Measurements from ENCODE around the gene VAMP2.

Gene VAMP2

GRCh38 chr17:8153525-8153956 lies 9.2 kb downstream of the VAMP2 start:
- H3K4me3 ChIP-seq (ENCODE audit: low read depth, low read length), result peak overlapping the region; percentile 37
- DNase-seq, result peak; percentile 59
- no peaks in the 10 kb centered on the region for H3K9me3 ChIP-seq (ENCODE audit: severe bottlenecking)
- peak overlapping the region; percentile 79 for H3K27ac ChIP-seq
- no peaks in the 10 kb centered on the region for H3K27me3 ChIP-seq (ENCODE audit: insufficient read depth, low read depth, severe bottlenecking)
- H3K36me3 ChIP-seq, result peaks cover 24% of the 10 kb centered on the region
- TF ChIP-seq CTCF (IDR thresholded peaks at IDR 0.05; ENCODE audit: low read depth, low read length), result no peak

GRCh38 chr17:8153031-8153451 lies 9.7 kb downstream of the VAMP2 start:
- H3K36me3 ChIP-seq, result peaks cover 25% of the 10 kb centered on the region
- no peaks in the 10 kb centered on the region for H3K9me3 ChIP-seq (ENCODE audit: severe bottlenecking)
- no peak for DNase-seq
- TF ChIP-seq CTCF (IDR thresholded peaks at IDR 0.05; ENCODE audit: low read depth, low read length), result no peak
- H3K27me3 ChIP-seq (ENCODE audit: insufficient read depth, low read depth, severe bottlenecking), result no peaks in the 10 kb centered on the region
- H3K27ac ChIP-seq, result peak overlapping the region; percentile 61
- no peak overlapping the region for H3K4me3 ChIP-seq (ENCODE audit: low read depth, low read length)

DNA sequence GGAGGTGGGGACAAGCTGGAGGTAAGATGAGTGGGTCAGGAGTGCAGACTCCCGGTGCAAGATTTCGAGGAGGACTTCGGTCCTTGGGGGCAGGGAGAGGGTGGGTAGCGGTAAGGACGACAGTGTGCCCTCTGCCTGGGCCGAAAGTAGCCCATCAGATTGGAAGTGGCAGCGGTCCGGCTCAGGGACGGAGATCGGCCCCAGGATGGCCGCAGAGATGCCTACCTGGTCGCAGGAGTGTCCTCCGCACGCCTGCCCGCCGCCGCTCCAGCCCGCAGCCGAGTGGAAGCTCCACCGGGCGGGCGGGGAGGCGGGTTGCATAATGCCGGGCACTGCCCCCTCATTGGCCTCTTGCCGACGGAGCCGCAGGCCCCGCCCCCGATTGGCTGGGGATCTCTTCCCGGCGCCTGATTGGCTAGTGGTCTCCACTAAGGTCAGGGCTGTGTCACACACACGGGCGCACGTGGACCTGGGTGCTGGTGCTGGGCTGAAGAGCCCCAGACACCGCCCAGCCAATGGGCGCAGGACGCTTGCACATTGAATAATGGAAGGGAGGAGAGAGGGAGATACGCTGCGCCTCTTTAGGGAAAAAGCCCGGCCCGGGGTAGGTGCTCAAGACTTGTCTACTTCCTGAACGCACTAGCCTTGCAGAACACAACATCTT lies 10.5 kb downstream of the VAMP2 start, which contains the start of gene PER1:
TSS of gene PER1 (minus strand) at position 293 of the 664 bp plus-strand sequence. CDS start 1,698 bp downstream, outside the sequence.
- Histone ChIP-seq H3K9me3 (ENCODE audit: severe bottlenecking) (no peaks in the 10 kb centered on the region), H3K27ac (peak within 1 kb of the TSS; percentile 61), H3K27me3 (ENCODE audit: insufficient read depth, low read depth, severe bottlenecking) (no peaks in the 10 kb centered on the region), H3K36me3 (peaks cover 30% of the 10 kb centered on the region), H3K4me3 (ENCODE audit: low read depth, low read length) (peak within 1 kb of the TSS; percentile 78)
- TF ChIP-seq CTCF (IDR thresholded peaks at IDR 0.05; ENCODE audit: low read depth, low read length), result no peak
- DNase-seq, result peak; percentile 97

DNA sequence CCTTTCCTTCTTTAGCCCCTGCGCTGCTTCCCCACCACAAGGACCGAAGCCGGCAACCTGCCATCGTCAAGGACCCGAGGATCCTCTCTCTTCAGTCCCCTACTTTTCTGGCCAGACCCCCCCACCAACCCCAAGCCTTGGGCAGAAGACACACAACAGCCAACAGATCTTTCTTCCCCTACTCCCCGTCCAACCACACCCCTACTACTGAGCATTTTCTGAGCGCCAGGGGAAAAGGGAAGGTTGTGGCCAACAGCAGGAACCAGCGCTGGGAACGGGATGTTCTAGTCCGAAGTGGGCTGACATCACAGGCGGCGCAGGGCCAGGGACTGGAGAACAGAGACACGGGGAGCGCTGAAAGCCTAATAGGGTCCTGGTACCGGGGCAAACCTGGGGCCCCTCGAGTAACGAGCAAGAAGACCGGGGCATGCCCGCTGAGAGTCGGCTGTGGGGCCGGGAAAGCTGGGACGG lies 11.1 kb downstream of the VAMP2 start:
- no peaks in the 10 kb centered on the region for H3K9me3 ChIP-seq (ENCODE audit: severe bottlenecking)
- TF ChIP-seq CTCF (IDR thresholded peaks at IDR 0.05; ENCODE audit: low read depth, low read length), result no peak
- peak overlapping the region; percentile 78 for H3K4me3 ChIP-seq (ENCODE audit: low read depth, low read length)
- H3K27ac ChIP-seq, result peak overlapping the region; percentile 53
- peaks cover 34% of the 10 kb centered on the region for H3K36me3 ChIP-seq
- H3K27me3 ChIP-seq (ENCODE audit: insufficient read depth, low read depth, severe bottlenecking), result no peaks in the 10 kb centered on the region
- DNase-seq, result no peak

DNA sequence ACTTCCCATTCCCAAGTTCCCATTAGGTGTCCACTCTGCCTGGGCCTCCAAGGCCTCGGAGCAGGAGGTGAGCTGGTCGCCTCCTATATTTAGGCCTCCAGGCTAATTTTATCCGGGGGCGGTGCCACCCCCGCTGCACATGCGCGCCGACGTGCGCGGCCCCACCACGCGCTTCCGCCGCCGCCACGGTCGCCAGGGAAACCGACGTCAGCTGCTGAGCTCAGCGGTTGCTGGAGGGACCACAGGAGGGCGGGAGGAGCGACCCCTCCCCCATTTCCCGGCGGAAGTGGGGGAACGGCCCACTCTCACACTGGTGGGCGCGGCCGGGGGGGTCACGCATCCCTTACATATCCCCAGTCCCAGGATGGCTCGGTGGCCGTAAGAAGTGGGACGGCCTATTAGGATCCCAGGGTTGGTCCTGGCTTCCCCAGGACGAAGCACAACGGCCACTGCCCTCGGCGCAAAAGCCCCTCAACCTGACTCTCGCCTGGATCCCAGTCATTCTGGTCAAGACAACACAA lies 11.6 kb downstream of the VAMP2 start:
- Histone ChIP-seq H3K27ac (peak overlapping the region; percentile 53), H3K4me3 (ENCODE audit: low read depth, low read length) (peak overlapping the region; percentile 78), H3K36me3 (peaks cover 39% of the 10 kb centered on the region), H3K9me3 (ENCODE audit: severe bottlenecking) (no peaks in the 10 kb centered on the region), H3K27me3 (ENCODE audit: insufficient read depth, low read depth, severe bottlenecking) (no peaks in the 10 kb centered on the region)
- no peak for TF ChIP-seq CTCF (IDR thresholded peaks at IDR 0.05; ENCODE audit: low read depth, low read length)
- DNase-seq, result peak; percentile 89
